GM21360 (cell line): Measurements from ENCODE around the gene ZSCAN30.

ENCODE experiments used
- ATAC-seq: cut with Tn5 transposase; IDR thresholded peaks from one replicate; pipeline ENCODE4 v1.9.1; 2021; ENCODE audit warnings: mild to moderate bottlenecking, moderate library complexity; ENCODE audit not compliant: unreplicated experiment

Gene ZSCAN30

GRCh38 chr18:35290094-35290735 lies at the start of gene ZSCAN30:
TSS of gene ZSCAN30 (minus strand) at chr18:35290229. CDS start at chr18:35264352, 25,877 bp downstream.
- peak; percentile 85 for ATAC-seq

GRCh38 chr18:35337286-35337685 lies 47.3 kb upstream of the ZSCAN30 start:
- no peak for ATAC-seq

GRCh38 chr18:35335866-35336265 lies 45.8 kb upstream of the ZSCAN30 start:
- no peak for ATAC-seq

GRCh38 chr18:35334821-35335220 lies 44.8 kb upstream of the ZSCAN30 start:
- ATAC-seq = no peak

- no peak for ATAC-seq
Measured at GRCh38 chr18:35334212-35334611, 44.2 kb upstream of the ZSCAN30 start.

GRCh38 chr18:35331367-35332087 lies 41.5 kb upstream of the ZSCAN30 start:
- no peak for ATAC-seq

- no peak for ATAC-seq
Measured at GRCh38 chr18:35328868-35329267, 38.8 kb upstream of the ZSCAN30 start.

- ATAC-seq = no peak
Measured at GRCh38 chr18:35326695-35327387, 36.8 kb upstream of the ZSCAN30 start.

- ATAC-seq = no peak
Measured at GRCh38 chr18:35324926-35325655, 35.1 kb upstream of the ZSCAN30 start.

- ATAC-seq = no peak
Measured at GRCh38 chr18:35322486-35323458, 32.7 kb upstream of the ZSCAN30 start.

GRCh38 chr18:35311496-35311895 lies 21.5 kb upstream of the ZSCAN30 start:
- no peak for ATAC-seq

- no peak for ATAC-seq
Measured at GRCh38 chr18:35306588-35307250, 16.7 kb upstream of the ZSCAN30 start.

- ATAC-seq = no peak
Measured at GRCh38 chr18:35303610-35304009, 13.6 kb upstream of the ZSCAN30 start.

GRCh38 chr18:35296060-35296459 lies 6.0 kb upstream of the ZSCAN30 start:
- ATAC-seq = no peak

- ATAC-seq = no peak
Measured at GRCh38 chr18:35291166-35291565, 1.1 kb upstream of the ZSCAN30 start.

- peak; percentile 32 for ATAC-seq
Measured at GRCh38 chr18:35289727-35290093, 319 bp downstream of the ZSCAN30 start.

- peak; percentile 3 for ATAC-seq
Measured at GRCh38 chr18:35289293-35289692, 736 bp downstream of the ZSCAN30 start.

- ATAC-seq = no peak
Measured at GRCh38 chr18:35284841-35285240, 5.2 kb downstream of the ZSCAN30 start.

- ATAC-seq = no peak
Measured at GRCh38 chr18:35283923-35284794, 5.9 kb downstream of the ZSCAN30 start.
